Non-pigmented ciliary epithelial cell (primary cell): ENCODE results near the gene NOL4L.

Experiments used
- DNase-seq: peaks from one replicate; pipeline ENCODE4 v3.0.0-alpha.2; 2010; ENCODE audit warnings: low read depth

NOL4L gene

DNA sequence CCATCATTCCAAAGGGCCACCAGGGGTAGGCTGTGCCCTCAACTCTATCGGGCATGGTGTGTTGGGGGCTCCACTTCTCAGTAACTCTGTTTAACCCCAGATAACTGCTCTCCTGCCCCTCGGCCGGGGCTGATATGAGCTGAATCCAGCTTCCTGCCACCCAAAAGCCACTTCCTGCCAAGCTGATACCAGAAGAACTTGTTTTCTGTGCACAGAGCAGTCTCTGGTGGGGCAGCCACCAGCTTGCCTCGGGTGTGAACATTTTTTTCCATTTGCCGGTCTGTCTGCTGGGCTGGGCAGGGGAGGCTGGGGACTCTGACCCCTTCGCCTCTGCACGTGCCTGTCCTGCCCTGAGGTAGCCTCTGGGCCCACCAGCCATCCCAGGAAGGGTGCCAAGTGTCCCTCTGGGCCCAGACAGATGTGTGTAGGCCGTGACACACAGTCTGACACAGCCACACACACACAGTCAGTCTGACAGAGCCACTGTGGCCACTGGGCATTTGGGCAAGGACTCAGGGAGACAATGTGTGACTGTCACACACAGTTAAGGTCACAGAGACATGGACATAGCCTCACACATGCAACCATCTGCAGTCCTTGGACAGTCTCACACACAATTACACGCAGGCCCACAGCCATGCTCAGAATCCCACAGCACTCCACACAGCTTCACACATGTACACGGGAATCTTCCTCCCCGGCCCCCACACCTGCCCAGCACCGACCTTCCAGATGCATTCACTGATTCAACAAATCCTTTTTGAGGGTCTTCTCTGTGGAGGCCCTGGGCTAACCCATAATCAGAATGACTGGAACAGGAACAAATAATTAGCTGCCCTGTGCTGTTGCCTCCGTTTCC, 45.1 kb downstream of the NOL4L start:
- DNase-seq, result no peak

DNA sequence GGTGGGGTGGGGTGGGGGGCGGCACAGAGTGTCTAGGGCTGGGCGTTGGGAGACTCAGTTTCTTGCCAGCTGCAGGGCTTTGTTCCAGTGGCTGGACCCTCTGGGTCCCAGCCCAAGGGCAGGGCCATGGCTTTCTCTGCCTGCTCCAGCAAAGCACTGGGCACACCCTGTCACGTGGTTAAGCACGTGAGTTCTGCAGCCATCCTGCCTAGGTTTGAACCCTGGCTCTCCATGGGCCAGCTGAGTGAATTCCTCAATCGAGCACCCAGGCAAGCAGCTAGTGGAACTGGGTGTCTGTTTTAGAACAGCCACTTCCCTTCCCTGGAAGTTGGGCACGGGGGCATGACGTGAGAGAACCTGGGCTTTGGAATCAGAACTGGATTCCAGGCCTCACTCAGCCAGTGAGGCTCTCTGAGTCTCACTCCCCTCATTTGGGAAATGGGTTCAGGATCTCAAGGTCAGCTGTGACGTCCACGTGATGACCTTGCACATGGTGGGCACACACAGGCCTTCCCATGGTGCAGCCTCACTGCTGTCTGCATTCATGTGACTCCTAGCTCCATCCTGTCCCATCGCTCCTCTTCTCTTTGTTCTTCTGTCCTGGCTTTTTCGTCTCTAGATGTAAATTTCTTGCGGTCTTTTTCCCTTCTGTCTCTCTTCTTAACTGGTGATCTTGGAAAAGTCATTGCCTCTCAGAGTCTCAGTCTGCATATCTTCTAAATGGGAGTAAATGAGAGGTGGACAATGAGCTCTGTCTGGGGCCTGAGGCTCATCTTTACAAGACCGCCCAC, 45.9 kb downstream of the NOL4L start:
- DNase-seq, result no peak

DNA sequence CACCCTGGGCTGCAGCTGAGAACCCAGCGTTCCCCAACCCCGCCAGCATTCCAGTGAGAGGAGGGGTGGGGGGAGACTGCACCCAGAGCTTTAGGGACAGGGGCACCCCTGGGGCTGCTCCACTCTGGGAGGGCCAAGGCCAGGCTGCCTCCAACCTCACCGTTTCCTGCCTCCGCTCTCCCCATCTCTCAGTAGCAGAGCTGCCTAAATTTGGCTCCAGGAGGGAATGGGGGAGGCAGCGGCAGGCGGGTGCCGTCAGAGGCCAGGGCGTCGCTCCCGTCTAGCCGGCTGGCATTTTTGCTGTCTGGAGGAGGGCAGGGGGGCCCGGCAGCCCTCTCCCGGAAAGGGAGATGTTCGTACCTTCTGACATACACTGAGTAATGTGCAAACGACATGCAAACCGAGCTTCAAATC, 46.6 kb downstream of the NOL4L start:
- no peak for DNase-seq

DNA sequence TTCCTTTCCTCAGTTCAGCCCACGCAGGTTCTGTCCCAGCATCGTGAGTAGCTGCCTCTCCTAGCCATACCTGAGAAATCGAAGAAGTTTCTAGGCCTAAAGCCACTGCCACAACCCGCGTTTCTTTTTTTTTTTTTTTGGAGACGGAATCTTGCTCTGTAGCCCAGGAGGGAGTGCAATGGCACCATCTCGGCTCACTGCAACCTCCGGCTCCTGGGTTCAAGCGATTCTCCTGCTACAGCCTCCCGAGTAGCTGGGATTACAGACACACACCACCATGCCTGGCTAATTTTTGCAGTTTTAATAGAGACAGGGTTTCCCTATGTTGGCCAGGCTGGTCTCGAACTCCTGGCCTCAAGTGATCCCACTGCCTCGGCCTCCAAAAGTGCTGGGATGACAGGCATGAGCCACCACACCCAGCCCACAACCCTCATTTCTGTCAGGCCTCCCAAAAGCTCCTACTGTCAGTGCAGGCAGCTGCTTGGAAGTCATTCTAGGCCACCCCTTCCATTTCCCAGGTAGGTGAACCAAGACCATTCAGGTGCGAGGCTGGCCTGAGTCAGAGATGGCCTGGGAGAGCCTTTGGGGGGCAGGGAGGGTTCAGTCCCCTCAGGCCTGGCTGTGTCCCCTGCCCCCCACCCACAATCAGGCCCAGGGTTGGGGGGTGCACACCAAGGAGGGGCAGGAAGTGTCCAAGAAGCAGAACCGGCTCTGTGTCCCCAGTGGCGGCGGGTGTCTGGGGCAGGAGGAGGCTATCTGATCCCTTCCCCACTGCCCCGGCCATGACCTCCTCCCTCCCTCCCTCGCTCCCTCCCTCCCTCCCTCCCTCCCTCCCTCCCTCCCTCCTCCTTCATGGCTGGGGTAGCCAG, 47.2 kb downstream of the NOL4L start:
- no peak for DNase-seq

DNA sequence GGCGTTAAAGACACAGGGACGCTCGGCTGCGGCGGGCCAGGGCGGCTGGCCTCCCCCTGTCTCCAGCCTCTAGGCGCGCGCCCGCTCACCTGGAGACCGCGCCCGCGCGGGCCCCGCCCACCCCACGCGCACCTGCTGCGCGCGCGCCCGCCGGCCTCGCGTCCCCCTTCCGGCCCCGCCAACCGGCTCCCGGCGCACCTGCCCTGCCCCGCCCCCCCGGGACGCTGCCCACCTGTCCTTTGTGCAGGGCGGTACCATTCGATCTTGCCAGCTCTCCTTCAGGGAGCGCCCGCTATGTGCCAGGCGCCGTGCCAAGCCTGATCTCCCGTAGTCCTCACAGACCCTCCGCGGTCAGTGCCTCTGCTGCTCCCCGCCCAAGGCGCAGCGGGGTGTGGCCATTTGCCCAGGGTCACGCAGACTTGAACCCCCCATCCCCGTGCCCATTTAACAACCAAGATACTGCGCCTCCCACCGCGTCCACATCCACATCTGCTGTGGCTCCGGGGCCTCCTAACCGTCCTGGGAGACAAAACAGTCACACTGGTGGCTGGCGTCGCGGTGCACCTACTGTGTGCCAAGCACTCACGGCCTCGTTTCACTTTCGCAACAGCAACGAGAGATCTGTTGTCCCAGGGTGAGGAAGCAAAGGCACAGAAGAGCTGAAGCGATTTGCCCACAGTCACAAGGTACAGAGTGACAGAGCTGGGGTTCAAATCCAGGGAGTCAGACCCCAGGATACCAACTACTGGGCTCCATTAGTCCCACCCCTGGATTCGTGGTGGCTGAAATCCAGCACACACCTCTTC, 48.1 kb downstream of the NOL4L start:
- no peak for DNase-seq

DNA sequence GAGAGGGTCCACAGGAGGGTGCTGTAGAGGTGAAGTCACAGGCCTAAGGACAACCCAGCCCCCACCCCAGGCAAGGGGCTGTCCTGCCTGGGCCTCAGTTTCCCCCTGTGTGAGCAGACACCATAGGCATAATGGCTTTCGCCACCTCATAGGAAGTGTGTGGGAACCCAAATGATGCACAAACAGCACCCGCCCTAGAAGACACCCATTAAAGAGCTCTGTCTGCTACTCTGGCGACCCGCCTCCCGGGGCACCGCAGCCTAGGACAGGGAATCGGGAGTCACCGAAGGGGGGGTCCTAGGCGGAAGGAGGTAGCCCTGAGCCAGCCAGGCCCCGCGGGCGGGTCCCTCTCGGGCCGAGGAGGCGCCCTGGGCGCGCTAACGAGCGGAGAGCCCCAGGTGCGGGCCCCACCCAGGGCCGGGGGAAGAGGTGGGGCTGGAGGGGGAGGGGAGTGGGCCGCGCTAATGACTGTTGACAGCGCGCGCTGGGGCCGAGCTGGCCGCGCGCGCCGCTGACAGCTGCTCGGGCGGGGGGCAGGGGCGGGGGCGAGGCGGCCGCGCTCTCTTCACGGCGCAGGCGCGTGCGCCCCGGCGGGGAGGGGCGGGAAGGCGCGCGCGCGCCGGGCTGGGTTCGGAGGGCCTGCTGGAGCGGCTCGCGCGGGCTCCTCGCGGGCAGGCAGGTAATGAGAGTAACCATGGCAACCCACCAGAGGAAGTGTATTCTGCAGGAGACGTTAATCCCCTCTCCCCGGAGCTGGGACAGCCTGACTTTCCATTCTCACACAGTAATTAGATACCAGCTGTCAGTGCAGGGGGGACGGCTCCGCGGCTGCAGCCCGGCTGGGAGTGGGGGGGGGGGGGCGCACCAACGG, 48.9 kb downstream of the NOL4L start:
- no peak for DNase-seq

DNA sequence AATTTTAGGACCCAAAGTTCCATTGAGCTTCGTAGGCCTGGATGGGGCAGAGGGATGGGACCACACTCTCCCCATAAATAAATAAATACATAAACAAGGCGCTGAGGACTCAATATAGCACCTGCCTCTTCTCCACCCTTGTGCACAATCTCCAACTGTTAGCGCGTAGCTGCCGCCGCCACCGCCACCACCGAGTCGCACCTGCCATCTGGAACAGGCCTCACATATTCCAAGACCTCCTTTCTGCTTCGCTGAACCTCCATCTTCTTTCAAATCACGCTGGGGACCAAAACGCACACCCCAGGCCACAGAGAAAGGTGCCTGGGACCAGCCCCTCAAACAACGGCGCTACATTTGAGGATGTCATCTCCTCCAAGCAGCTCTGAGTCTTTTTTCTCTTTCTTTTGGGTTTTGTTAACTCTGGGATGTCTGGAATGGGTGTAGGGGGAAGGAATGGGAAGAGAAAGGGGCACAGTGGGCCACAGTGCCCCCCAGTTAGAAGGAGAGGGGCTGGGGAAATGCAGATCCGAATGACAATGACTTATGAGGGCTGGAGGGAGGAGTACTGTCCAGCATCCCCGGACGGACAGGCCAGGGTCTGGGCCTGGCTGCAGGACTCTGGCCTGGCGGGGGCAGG, 49.7 kb downstream of the NOL4L start:
- no peak for DNase-seq

DNA sequence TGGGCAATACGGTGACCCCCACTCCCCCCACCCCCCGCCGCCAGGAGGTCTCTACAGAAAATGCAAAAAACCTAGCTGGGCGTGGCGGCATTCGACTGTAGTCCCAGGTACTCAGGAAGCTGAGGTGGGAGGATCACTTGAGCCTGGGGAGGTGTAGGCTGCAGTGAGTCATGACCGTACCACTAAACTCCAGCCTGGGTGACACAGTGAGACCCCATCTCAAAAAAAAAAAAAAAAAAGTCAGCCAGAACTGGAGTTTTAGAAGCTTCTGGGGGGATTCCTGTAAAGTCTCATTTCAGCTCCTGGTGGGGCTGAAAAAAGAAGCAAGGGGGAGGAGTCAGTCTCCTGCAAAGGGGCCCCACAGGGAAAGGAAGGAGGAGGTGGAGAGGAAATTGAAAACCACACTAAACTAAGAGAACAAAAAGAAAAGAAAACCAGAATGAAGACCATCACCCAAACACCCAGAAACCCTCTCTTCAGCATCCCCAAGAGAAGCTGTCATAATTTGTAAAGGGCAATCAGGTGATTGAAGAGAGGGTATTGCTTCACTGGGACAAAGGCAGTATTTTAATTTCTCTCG, 50.4 kb downstream of the NOL4L start:
- DNase-seq, result no peak

DNA sequence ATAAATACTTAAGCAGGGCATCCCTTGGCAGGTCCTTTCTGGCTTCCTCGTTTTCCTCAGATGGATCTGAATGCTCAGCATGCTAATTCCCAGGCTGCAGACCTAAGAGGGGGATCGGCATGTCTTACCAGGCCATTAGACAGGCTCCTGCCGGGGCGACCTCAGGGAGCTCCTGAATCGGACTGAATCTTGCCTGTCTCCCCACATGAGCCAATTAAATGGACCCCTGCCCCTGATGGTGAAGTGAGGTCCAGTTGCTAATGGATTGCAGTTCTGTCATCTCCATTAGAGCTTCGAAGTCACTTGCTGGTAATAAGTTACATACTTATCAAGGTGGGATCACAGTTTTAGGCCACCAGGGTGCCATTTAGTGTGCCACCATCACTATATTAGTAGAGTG, 51.4 kb downstream of the NOL4L start:
- no peak for DNase-seq

DNA sequence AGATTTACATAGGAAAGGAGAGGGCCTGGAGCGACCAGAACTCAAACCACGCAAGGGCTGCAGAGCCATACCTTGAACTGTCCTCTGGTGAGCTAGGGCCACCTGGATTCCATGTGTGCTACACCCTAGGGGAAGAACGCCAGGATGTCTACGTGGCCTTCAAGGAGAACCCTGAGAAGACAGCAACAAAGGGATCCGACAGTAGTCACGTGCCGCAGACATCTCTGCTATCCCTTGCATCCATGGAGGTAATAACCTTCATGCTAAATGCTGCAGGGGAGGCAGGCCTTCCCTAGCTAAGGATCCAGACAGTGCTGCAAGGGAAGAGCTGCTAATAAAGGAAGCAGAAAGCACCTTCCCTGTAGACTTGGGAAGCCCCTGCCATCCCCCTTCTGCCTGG, 52.9 kb downstream of the NOL4L start:
- DNase-seq, result no peak

DNA sequence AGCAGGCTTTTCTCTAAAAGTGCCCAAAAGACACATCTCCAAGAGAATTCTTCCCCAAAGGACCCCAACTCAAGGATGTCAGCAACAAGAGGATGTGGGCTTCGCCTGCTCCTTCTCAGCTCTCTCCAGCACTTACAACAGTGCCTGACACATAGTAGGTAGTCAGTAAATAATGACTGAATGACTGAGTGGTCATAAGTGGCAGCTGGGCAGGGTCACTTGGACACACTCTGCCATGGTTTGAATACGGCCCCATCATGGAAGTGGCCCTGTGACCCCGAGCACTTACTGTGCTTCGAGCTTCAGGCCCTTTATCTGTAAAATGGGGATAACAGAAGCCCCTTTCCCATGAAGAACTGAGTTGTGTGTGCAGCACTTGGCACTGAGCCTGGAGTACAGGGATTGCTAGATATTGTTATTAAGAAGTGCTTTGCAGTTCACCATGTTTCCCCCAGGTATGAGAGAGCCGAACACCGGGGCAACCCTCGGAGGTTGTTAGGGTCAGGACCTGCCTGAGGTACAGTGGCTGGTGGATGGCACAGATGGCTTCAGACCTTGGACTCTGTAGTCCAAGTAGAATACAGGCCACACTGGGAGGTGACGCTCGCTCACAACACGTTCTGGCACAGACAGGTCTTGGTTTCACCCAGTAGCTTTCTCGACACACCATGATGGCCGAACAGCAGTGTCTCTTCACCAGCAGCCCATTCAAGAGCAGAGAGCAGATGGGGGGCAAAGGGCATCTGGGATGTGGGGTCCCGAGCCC, 56.0 kb downstream of the NOL4L start:
- no peak for DNase-seq

DNA sequence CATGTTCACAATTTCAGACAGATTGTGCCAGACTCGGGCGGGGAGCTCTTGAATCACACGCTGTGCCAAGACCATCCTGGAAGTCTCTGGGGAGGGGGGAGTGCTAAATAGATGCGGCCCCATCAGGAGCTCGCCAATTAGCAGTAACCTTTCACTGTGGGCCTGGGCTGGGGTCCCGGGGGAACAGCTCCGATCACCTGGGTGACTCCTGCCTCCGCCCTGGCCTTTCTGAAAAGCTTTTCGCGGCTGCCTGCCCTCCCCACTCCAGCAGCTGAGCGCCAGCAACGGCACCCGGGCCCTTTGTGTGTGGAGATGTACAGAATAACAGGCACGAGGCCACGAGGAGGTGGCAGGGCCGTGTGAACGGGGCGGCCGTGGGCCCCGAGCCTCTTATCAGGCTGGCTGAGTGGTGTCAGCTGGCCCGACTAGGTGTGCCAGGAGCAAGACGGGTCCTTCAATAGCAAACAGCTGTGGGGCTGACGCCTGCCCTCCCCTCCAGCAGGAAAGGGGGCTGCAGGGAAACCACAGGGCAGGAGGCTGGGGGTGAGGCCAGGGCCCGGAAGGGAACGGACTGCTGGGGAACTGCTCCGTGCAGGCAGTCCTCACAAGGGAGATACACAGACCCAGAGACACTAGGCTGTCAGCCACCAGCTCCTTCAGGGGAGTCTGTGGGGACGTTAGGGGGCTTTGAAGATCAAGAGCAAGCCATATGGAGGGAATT, 56.8 kb downstream of the NOL4L start:
- no peak for DNase-seq

DNA sequence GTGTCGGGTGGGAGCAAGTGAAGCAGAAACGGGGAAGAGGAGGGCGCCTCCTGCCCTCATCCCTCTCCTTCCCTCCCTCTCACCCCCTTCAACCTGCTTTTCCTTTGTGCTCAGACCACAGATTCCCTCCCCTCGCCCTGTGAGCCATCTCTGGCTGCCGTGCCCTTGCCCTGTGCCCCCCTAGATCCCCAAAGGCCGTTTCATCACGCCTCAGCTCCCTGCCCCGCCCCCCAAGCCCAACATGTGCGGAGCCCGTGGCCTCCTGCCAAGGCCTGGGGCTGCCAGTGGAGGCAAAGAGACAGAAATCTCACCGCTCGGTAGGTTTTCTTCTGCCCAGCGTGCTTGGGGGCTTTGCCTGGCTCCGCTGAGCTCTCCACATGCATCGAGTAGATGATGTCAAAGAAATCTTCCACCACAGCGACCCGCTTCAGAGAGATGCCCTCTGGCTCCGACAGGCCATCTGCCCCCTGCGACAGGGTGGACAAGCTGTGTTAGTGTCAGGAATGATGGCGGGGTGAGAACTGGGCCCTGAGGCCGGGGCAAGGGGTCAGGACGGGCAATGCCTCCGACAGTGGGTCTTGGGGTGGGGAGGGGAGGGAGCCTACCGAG, 57.6 kb downstream of the NOL4L start:
- DNase-seq, result no peak

DNA sequence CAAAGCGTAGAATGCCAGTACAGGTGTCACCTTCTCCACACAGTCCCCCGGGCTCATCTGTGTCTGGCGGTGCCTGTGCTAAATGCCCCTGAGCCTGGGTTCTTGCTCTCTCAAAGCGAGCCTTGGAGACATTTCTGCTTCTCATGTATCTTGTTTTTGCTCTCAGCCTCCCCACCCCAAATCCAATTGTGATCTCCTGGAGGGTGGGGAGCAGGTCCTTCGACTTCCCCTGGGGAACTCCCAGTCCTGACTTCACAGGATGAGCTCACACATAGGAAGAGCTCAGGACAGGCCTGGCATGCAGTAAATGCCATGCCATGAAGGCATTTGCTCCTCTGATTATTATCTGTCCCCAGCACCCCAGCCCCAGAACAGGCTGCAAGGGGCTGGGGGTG, 58.1 kb downstream of the NOL4L start:
- DNase-seq, result no peak

DNA sequence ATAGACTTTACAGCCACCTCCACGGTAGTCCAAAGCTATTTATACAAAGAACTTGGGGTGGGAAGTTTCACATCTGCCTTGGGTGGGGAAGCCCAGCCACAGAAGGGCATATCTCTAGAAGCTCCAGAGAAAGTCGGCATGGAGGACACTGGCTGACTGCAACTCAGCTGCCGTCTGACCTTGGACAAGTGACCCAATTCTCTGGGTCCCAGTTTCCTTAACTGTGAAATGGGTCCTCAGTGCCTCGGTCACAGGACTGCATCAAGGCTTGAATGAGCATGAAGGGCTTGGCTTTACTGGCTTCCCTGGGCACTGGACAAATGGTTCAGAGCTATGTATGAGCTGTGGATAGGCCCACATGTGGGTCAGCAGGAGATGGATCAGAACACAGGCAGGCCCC, 58.6 kb downstream of the NOL4L start:
- no peak for DNase-seq

DNA sequence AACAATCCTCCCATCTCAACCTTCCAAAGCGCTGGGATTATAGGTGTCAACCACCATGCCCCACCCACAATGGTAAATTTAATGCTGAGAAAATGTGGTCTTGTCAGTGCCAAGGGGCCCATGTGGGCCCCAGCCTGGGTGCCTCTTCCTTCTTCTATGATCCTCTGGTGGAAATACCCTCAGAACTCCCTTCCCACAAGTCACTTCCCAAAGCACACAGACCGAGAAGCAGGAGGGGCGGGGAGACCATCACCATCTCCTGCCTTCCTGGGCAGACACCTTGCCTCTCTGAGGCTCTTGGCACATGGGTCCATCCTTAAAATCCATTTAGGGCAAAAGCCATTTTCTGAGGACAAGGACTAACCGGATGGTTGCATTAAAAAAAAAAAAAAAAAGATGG, 59.0 kb downstream of the NOL4L start:
- no peak for DNase-seq

DNA sequence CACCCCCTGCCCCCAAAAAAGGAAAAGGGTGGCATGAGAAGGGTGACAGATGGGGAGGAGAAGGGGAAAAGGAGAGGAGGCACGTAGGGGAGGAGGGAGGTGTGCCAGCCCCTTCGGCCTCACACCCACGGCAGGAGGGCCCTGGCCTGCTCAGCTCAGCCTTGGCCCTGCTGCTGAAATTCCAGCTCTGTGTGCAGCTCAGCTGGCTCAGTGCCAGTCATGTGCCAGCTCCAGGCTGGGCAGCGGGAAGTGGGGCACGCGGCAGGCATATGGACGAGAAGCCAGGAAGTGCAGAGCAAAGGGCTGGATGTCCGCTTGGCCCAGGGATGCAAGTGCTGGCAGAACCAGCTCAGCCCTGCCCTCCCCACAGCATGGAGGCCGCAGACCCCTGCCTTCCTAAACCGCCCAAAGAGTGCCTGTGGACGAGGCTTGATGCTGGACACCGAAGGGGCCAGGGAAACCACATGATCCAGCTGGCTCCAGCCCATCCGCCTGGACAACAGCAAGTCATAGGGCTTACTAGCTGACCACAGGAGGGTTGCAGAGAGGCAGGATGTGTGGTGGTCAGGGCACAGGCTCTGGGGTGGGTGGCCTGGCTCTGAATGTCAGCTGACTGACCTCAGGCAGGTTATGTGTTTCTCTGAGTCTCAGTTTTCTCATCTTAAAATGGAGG, 60.2 kb downstream of the NOL4L start:
- no peak for DNase-seq
